ENCODE measurements around the gene NSG1.

The NSG1 gene

DNA sequence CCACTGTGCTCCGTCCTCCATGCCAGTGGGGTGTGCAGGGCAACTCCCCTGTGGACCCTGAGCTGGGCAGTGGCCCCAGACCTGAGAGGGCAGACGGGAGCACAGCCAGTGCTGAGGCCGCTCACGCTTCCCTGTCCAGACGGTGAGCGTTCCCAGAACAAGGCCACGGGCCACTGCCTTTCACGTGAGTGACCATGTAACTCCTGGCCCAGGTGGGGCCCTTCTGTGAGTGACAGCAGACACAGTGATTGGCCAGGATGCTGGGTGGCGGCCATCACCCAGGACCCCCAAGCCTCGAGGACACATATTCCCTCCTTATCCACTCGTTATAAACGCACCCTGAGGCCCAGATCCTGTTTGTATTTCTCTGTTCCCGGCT is 10.5 kb downstream of the NSG1 start:
- Histone ChIP-seq H3K4me3 (replicated peaks; ENCODE audit: insufficient read depth, low read length) (no peak overlapping the region), H3K27ac (replicated peaks) (no peak overlapping the region), H3K27me3 (ENCODE audit: insufficient read depth, poor library complexity, severe bottlenecking) (peaks cover 16% of the 10 kb centered on the region)
- DNase-seq (ENCODE audit: low read depth in 1 of 2, low spot score in 1 of 2): no peak
- TF ChIP-seq, protein P1, sequence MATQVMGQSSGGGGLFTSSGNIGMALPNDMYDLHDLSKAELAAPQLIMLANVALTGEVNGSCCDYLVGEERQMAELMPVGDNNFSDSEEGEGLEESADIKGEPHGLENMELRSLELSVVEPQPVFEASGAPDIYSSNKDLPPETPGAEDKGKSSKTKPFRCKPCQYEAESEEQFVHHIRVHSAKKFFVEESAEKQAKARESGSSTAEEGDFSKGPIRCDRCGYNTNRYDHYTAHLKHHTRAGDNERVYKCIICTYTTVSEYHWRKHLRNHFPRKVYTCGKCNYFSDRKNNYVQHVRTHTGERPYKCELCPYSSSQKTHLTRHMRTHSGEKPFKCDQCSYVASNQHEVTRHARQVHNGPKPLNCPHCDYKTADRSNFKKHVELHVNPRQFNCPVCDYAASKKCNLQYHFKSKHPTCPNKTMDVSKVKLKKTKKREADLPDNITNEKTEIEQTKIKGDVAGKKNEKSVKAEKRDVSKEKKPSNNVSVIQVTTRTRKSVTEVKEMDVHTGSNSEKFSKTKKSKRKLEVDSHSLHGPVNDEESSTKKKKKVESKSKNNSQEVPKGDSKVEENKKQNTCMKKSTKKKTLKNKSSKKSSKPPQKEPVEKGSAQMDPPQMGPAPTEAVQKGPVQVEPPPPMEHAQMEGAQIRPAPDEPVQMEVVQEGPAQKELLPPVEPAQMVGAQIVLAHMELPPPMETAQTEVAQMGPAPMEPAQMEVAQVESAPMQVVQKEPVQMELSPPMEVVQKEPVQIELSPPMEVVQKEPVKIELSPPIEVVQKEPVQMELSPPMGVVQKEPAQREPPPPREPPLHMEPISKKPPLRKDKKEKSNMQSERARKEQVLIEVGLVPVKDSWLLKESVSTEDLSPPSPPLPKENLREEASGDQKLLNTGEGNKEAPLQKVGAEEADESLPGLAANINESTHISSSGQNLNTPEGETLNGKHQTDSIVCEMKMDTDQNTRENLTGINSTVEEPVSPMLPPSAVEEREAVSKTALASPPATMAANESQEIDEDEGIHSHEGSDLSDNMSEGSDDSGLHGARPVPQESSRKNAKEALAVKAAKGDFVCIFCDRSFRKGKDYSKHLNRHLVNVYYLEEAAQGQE (IDR thresholded peaks at IDR 0.05; ENCODE audit: insufficient replicate concordance, low read depth): no peak
- TF ChIP-seq POLR2AphosphoS5 (IDR thresholded peaks at IDR 0.05; ENCODE audit: low read depth): no peak
- no peak for TF ChIP-seq GABPA (IDR thresholded peaks at IDR 0.05; ENCODE audit: low read depth)
- TF ChIP-seq SPI1 (IDR thresholded peaks at IDR 0.05; ENCODE audit: borderline replicate concordance, low read depth): no peak
- TF ChIP-seq, protein P2, sequence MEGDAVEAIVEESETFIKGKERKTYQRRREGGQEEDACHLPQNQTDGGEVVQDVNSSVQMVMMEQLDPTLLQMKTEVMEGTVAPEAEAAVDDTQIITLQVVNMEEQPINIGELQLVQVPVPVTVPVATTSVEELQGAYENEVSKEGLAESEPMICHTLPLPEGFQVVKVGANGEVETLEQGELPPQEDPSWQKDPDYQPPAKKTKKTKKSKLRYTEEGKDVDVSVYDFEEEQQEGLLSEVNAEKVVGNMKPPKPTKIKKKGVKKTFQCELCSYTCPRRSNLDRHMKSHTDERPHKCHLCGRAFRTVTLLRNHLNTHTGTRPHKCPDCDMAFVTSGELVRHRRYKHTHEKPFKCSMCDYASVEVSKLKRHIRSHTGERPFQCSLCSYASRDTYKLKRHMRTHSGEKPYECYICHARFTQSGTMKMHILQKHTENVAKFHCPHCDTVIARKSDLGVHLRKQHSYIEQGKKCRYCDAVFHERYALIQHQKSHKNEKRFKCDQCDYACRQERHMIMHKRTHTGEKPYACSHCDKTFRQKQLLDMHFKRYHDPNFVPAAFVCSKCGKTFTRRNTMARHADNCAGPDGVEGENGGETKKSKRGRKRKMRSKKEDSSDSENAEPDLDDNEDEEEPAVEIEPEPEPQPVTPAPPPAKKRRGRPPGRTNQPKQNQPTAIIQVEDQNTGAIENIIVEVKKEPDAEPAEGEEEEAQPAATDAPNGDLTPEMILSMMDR (IDR thresholded peaks at IDR 0.05; ENCODE audit: insufficient read depth, low read length): no peak

DNA sequence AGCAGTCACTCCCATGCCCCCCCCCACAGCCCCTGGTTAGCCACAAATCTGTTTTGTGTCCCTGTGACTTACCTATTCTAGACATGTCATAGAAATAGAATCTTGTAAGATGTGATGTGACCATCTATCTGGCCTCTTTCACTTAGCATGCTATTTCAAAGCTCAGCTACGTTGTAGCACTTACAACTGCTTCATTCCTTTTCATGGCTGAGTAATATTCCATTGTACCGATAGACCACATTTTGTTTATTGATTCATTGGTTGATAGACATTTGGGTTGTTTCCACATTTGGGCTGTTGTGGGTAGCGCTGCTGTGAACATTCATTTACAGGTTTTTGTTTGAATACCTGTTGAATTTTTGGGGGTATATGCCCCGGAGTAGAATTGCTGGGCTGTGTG is 11.5 kb downstream of the NSG1 start:
- Histone ChIP-seq H3K4me3 (replicated peaks; ENCODE audit: insufficient read depth, low read length) (no peak overlapping the region), H3K27ac (replicated peaks) (no peak overlapping the region), H3K27me3 (ENCODE audit: insufficient read depth, poor library complexity, severe bottlenecking) (peaks cover 16% of the 10 kb centered on the region)
- TF ChIP-seq POLR2AphosphoS5 (IDR thresholded peaks at IDR 0.05; ENCODE audit: low read depth) (no peak), SPI1 (IDR thresholded peaks at IDR 0.05; ENCODE audit: borderline replicate concordance, low read depth) (no peak), GABPA (IDR thresholded peaks at IDR 0.05; ENCODE audit: low read depth) (no peak)
- TF ChIP-seq, protein P2 (IDR thresholded peaks at IDR 0.05; ENCODE audit: insufficient read depth, low read length): no peak
- TF ChIP-seq, protein P1 (IDR thresholded peaks at IDR 0.05; ENCODE audit: insufficient replicate concordance, low read depth): no peak
- no peak for DNase-seq (ENCODE audit: low read depth in 1 of 2, low spot score in 1 of 2)

DNA sequence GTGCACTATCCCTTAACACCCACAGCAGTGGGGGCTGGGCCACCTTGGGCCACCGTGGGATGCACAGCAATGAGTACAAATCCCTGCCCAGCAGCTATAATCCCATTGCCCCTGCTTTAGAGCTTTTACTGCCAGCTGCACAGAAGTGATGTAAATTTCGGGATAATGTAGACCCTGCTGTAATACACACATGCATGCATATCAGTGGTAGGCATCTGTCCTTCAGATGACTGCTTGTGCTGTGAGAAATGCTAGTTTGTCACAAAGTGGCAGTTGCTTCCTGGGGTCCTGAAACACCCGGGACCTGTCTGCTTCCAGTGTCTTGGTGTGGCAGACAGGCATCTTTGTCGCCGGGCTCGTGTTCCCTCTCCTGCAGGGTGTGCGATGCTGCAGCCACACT is 14.1 kb downstream of the NSG1 start:
- Histone ChIP-seq H3K4me3 (replicated peaks; ENCODE audit: insufficient read depth, low read length) (no peak overlapping the region), H3K27ac (replicated peaks) (no peak overlapping the region), H3K27me3 (ENCODE audit: insufficient read depth, poor library complexity, severe bottlenecking) (peaks cover 5% of the 10 kb centered on the region)
- no peak for DNase-seq (ENCODE audit: low read depth in 1 of 2, low spot score in 1 of 2)
- no peak for TF ChIP-seq GABPA (IDR thresholded peaks at IDR 0.05; ENCODE audit: low read depth)
- TF ChIP-seq, protein P2 (IDR thresholded peaks at IDR 0.05; ENCODE audit: insufficient read depth, low read length): no peak
- no peak for TF ChIP-seq POLR2AphosphoS5 (IDR thresholded peaks at IDR 0.05; ENCODE audit: low read depth)
- no peak for TF ChIP-seq SPI1 (IDR thresholded peaks at IDR 0.05; ENCODE audit: borderline replicate concordance, low read depth)
- TF ChIP-seq, protein P1 (IDR thresholded peaks at IDR 0.05; ENCODE audit: insufficient replicate concordance, low read depth): no peak
